Activated CD4-positive, alpha-beta T cell treated with anti-CD3 and anti-CD28 coated beads, Interleukin-2, amount 50 U/mL, for 4 hours (primary cell): Measurements from ENCODE around the gene CHRM4.

Source experiments
- DNase-seq, 2 experiments: peaks; one replicate each; pipeline ENCODE4 v3.0.0-alpha.2; 2020

CHRM4 gene

DNA sequence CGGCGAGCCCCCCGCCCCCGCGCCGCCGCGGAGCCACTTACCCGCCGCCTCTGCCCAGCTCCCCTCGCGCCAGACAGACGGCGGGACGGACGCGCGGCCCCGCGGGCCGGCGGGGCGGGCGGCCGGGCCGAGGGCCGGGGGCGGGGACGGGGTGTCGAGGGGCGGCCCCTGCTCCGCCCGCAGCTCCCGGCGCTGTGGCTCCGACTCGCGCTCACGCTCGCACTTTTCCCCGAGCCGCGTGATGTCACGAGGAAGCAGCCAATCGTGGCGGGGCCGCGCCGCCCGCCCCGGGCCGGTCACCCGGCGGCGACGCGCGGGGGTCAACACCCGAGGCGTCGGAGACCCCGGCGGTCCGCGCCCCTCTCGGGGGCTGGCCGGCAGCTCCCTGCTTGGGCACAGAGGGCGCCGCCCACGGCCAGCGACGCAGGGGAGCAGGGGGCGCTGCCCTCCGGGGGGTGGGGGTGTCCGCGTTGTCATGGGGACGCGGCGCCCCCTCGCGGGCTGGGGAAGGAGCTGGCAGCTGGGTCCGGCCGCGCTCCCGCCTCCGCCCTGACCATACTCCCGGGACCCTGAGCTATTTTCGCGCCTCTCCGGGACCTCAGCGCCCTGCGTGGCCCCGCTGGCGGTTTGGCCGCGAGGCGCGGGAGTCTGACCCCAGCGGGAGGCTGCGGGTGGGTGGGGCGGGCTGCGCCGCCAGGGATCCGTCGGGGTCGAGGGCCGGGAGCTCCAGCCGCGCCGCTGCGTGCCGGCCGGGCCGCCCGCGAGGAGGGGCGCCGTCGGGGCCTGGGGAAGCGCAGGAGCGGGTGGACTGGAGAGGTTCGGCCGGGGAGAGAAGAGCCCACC lies at the start of gene CHRM4:
Gene CHRM4 (minus strand): TSS at position 199 of the 843 bp plus-strand sequence. CDS start 5,219 bp downstream, outside the sequence.
- DNase-seq = no peak

DNA sequence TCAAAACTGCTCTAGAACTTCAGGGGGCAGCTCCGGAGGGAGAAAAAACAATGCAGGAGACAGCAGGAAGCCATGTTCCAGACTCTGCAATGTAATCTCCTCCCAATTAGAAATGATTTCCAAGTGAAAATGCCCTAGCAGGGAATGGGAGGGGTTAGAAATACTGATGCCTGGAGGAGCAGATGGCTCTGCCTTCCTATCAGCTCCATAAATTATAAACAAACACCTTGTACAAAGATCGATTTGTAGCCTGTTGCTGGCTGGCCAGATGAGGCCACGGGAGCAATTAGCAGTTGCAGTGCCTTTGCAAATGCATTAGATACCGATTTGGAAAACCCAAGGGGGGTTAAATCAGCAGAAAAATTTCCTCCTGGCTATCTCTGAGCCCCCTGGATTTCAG lies 46.6 kb upstream of the CHRM4 start:
- DNase-seq = no peak

DNA sequence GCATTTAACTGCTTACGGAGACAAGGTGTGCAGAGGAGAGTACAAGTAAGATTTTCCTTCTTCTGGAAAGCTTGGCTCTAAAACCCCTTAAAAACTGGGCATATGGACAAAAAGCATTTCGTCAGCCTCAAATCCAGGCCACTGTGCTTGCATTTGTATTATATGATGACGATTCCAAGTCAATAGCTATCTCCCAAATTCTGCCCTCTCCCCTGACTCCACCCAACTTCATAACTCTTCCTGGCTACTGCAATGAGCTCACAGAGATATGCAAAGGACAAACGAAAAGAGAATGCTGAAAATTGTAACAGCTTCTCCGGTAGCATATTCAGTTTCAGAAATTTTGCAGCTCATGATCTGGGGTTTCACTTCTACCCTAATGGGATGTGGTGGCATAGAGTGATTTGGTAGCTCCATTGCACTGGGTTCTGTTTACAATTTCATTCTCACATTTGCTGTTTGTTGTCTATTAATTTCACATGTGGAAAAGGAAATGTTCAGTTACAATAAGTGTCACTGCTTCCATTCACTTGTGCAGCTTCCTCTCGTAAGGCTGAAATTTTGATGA lies 45.6 kb upstream of the CHRM4 start:
- DNase-seq = no peak

DNA sequence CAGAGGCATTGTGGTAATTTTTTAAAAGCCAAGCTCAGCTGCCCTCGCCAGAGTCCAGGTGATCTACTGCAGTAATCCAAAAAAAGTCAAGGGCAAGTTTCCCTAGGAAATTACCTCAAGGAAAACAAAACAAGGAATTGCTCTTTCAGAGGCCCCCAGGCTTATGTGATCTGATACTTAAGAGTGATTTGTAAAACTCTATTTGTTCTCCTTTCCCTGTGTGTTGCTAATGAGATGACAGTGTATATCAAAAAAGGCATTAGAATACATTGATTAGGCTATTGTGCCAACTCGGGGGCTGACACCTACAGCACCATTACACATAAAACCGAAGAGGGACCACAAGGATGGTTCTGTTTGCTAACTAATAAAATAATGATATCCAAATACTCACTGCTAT lies 44.5 kb upstream of the CHRM4 start:
- DNase-seq = no peak

DNA sequence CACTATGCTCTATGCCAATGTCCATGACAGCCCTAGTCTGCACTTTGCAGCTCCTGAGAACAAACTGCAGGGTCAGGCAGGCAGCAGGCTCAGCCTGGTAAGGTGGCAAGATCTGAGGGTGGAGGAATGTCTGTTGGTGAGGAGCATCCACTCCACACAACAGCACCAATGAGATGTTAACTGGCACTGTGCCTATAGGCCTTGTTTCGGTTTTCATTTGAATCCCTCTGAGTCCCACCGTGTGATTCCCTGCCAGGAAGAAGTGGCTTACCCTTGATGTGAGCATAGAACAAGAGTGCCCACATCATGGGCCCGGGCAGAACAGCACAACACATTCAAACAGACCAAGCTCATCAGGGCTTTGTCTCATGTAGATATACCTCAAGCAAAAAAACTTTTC lies 44.1 kb upstream of the CHRM4 start:
- DNase-seq = no peak

DNA sequence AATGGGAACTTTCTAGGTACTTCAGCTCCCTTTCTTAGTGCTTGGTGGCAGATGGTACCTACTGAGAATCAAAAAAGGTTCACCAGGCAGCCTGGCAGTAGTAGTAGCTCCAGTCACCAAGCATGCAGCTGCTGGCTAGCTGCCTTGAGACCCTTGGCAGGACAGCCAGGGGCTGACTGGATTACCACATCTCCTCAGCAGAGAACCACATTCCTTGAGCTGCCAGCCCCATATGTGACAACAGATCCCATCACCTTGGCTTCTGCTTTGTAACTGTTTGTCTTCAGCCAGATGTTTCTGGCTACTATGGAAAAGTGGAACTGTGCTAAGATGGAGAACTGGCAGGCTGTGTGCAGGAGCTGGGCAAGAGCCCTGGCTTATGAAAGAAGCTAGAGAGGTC lies 39.6 kb upstream of the CHRM4 start:
- no peak for DNase-seq

DNA sequence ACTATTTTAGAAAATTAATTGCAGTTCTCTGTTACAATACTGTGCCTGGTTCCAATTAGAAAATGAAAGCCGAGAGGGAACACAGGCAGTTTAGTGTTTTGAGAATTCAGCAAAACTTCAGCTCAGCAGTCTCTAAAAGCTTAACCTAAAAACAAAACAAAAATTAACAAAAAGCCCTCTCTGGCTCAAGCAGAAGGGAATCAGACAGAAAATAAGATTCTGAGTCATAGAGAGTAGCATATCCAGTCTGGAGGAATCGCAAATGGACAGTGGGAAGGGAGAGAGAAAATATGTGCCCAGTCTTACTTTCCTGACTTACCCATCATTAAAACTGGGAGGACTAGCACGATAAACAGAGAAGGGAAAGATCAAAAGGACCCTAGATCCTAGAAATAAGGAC lies 38.1 kb upstream of the CHRM4 start:
- no peak for DNase-seq

DNA sequence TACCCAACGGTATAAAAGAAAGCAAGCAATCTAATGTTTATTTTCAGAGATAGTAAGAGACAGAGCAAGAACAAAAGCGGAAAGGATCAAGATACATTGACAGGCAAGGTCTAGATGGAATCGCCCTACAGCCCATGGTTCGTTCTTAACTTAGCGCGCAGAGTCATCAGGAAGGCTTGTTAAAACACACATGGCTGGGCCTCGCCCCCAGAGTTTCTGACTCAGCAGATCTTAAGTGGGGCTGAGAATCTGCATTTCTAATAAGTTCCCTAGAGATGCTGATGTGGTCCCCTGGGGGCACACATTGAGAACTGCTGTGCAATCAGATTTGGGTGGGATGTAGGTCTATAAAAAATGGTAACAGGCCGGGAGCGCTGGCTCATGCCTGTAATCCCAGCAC lies 35.8 kb upstream of the CHRM4 start:
- no peak for DNase-seq

DNA sequence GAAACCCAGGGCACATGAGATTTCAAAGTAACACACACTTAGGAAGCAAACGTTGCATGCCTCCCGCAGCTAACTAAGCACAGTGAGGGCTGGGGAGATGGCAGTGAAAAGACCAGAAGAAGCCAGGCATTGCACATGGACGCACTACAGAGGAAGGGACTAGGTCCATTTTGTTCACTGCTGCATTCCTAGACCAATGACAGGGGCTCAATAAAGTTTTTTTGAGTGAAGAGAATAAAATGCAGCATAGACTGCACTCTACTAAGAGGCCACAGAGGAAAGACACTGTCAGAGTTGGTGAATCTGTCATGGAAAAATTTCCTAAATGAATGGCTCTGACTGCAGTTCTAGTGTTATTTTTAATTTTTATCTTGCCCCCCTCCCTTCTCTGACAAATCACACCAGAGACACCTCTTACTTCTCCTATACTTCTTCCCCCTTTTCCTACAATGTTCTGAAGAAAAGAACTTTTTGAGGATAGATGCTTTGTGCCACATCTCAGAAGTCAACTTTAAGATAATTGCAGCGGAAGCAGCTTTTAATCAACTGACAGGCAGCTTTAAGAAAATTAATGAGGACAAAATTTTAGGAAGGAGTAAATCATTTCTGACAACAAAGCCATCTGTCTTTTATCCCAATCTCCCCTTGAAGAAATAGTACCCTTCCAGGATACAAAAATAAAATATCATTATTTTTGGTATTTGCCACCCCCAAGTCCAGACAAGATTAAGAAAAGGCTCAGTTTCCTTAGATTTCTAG lies 34.8 kb upstream of the CHRM4 start:
- DNase-seq = no peak

DNA sequence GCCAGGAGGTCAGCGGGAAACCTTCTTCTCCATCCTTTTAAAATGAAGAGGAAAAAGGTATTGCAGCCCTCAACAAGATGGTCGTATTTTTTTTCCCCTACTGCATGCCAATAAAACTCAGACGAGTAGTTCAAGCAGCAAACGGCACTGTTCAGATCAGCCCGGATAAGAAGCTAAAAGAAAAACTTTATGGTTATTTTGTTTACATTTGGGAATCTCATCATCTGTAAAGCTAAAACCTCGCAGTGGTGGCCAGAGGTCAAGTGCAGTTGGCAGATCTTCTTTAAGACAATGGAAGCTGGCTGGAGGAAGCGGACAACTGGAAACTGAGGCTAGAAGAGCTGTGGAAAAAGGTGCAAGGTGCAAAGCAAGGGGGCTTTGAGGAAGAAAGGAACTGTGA lies 31.0 kb upstream of the CHRM4 start:
- DNase-seq = no peak

DNA sequence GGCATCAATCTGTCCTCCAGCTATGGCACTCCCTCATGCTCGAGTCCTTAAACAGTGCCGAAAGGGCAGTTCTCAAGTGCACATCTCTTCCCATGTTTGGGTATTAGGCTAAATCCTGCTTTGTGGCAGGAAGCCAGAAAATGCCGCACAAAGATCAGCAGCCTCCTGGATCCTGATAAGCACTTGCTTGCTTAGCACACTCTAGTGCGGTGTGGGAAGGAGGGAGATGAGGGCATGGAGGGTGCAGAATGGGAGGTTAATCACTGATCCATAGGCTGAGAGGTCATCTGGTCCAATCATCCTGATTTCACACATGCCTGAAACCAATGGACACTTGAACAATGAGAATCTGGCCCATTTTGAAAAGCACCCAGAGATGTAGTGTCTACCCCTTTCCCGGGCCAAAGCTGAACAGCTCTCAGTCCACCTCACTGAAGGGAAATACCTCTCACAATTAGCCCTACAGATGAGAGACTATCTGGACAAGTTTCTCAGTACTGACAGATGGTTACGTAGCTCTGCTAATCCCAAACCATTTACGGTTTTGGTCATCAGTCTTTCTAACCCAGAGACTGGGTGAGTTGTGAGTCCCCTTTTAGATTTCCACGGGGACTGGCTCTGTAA lies 29.8 kb upstream of the CHRM4 start:
- no peak for DNase-seq

DNA sequence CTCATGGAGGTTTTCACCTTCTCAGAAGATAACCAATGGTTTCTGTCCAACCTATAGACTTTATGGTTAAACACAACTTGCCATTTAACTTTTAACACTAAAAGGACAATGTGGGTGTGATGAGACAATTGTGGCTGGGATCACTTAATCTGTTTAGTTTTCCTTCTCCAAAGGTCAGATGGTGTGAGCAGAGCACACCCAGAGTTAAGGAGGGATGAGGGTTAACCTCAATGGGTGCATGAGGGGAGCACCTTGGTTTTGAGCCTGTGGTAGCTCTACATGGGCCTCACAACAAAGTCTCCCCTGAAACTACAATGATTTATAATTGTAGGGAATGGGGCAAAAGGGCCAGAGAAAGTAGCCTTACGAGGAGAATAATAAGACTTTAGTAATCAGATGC lies 28.9 kb upstream of the CHRM4 start:
- no peak for DNase-seq

DNA sequence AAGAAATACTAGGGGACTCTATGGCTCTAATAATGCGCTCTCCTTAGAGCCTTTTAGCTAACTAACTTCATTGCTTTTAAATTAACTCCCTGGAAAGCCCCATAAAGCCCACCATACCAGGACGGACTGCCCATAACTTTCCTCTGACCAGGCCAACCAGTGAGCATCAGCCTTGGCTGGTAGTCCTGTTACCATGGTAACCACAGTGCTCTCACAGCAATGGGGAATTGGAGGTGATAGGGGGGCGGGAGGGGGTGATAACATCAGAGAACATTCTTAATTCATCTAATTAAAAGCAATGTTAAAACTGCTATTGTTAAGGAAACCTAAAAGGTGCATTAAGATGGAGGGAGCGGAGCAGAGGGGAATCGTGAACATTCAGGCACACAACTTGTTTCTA lies 27.2 kb upstream of the CHRM4 start:
- DNase-seq = no peak

DNA sequence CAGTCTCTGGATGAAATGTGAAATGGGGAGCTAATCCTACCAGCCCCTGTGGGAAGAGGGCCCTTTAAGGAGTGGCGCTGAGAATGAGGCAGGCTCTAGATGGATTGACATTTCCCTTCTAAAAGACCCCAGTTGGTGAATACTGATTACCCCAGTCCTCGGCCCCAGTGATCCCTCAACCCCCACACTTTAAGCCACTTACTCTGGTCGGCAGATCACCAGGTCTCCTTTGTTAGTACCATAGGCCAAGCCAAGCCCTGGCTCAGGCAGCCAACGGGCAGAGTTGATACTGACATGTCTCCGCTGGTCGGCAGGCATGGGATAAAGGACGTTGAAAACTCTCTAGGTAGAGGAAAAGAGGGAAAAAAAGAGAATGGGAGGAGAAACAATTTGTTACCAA lies 26.1 kb upstream of the CHRM4 start:
- no peak for DNase-seq

DNA sequence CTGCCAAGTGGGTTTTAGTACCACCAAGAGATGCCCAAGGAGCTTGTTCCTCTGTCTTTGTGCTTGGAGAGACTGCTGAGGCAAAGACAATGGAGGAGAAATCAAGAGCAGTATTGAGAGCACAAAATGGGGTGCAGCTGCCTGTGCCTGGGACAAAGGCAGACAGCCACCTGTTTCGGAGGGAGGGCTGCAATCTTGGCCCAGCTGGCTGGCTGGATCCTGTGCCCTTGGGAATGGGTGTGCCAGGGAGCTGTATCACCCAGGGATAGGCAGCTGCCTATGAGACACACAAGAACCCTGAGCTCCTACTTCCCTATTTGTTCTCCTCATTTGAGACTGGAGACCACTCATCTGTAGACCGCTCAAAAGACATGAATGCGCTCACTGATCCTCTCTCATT lies 23.3 kb upstream of the CHRM4 start:
- DNase-seq = no peak

DNA sequence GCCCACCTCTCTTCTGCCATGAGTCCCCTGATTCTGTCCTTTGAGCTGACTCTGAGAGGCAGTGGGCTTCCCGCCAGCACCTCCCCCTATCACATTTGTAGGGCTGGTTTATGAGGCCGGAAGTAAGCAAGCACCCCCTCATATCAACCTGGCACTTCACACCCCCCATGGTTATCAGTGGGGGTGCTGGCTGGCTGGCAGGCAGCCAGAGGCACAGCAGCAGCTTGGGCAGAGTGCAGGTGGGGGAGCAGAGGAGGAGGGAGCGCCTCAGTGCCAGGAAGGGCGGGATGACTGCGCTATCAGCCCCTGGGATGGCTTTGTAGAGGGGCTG lies 22.9 kb upstream of the CHRM4 start:
- no peak for DNase-seq

DNA sequence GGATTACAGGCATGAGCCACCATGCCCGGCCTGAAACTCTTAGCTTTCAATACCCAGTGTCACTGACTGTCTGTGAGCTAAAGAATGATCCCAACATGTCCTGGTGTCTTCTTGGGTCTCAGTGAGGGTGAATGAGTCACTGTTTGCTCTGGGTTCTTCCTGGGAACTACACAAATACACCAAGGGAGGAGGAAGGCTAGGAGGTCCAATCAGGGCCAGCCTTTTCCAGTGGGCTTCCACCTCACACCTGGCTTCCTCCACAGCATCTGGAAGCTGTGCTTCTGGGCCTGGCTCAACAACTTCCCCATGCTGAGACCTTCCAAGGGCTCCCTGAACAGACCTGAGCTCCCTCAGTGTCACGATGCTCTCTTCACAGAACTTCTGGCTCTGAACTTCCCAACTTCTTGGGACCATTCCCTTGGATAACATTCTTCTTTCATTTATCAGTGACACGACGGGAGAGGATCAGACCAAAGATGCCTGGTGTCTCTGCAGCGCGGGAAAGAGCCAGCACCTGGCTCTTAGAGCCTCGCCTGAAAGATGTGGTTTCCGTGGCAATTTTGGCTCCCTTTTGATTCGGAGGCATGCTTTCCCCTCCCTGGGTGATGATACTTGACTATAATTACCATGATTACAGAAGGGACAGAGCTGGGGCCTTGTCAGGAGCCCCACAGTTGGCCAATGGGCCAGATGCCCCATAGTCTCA lies 22.3 kb upstream of the CHRM4 start:
- DNase-seq = no peak

DNA sequence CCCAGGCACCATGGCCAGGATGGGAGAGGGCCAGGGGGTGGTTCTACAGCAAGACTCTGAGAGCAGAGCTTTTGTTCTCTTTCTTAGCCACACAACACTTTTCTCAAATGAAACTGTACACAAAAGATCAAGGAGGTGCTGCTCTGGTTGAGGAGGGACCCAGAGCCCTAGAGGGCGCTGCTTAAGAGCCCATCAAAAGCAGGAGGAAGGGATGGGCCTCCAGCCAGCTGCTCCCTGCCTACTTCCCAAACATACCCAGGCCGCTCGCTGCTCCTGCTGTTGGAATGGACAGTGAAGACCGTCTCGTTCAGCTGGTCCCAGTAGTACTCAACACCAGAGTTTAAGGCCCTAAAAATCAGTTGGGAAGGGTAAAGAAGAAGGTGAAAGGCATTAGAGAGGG lies 18.4 kb upstream of the CHRM4 start:
- no peak for DNase-seq

DNA sequence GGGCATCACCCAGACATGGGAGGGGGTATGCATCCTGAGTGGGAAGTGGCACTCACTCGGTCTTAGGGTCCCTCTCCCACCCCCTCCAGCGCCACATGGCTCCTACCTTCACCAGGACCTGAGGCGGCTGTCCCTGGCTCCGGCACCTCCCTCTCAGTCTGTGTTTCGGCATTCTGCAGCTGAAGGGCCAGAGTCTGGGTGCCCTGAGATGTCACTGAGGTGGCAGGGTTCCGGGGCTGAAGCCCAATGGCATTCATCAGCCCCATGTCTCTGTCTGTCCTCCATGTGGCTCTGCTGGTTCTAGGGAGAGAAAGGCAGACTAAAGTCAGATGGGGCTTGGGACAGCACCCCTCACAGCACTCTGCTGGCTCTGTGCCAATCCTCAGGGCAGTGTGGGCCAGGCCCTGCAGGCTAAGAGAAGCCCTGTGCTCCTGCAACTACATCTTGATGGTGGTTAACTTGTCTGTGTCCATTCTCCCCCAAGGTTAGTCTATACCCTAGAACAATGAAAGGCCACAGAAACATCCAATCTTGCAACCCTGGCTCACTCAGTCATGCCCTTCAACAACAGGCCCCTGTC lies 16.9 kb upstream of the CHRM4 start:
- DNase-seq = no peak

DNA sequence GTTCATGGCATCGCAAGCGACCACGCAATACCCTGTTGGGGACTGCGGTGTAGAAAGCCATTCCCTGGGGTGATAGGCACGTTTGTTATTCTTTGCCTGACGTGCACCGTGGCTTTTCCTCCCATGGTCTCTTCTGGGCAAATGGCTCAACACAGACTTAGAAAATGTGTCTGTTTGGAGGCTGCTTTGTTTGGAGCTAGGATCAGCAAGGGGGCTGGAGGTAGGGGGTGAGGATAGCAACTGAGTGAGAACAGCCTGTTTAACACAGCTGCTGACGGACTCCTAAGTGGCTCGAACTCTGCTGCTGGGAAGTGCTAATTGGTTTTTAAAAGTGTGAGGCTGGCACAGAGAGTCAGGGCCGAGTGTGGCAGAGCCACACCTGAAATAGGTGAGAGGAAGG lies 16.1 kb upstream of the CHRM4 start:
- no peak for DNase-seq

DNA sequence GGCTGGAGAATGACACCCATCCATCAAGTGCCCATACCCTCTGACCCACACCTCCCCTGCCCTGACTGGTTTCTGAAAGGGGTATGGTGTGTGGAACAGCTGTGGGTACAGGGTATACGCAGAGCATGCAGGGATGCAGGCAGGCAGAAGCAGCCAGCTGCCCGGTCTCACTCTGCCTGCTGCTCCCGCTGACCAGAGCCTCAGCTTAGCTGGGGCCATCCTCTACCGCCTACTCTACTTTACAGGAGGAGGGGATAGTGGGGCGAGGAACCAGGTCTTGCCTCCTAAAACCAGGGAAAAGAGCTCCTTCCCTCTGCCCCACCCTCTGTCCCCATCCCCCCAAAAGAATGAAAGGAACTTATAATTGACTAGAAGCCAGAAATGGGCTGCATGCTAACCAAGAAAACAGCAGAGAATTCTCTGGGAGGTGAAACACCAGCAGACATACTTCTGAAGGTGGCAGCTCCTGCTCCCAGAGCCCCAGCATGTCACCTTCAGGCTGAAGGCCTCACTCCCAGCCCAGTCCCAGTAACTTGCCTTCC lies 13.0 kb upstream of the CHRM4 start:
- DNase-seq = no peak
